ENCODE data around the gene ZNF184. TPM values are rescaled to one million over a fixed set of nuclear protein-coding genes. Genes with fewer than 3 reads are reported as not detected.
"Not testable (repeated sequence)": the region's sequence is repeated elsewhere in the genome, so short reads cannot be mapped to it uniquely, and the experiment has no call there.

Gene ZNF184
- total RNA-seq, 2 experiments from 2014 or later: 12.4 to 12.9 TPM

GRCh38 chr6:27428966-27429365 is 43.9 kb downstream of the ZNF184 start:
- H3K36me3 Mint-ChIP-seq: no peaks in the 10 kb centered on the region
- DNase-seq (no peak), ATAC-seq (no peak)
- no peak overlapping the region for H3K4me3 Mint-ChIP-seq
- H3K4me1 Mint-ChIP-seq: peaks cover 10% of the 10 kb centered on the region
- H3K27ac Mint-ChIP-seq: no peak overlapping the region
- peaks cover 3% of the 10 kb centered on the region for H3K27me3 Mint-ChIP-seq
- H3K9me3 Mint-ChIP-seq (ENCODE audit: low read depth): peaks cover 19% of the 10 kb centered on the region
- CTCF ChIA-PET: no interaction called here

- H3K27ac Mint-ChIP-seq: no peak overlapping the region
- H3K9me3 Mint-ChIP-seq (ENCODE audit: low read depth): peaks cover 14% of the 10 kb centered on the region
- CTCF ChIA-PET: no interaction called here
- no peak overlapping the region for H3K4me3 Mint-ChIP-seq
- H3K4me1 Mint-ChIP-seq: peaks cover 10% of the 10 kb centered on the region
- no peak for DNase-seq
- no peak for ATAC-seq
- no peaks in the 10 kb centered on the region for H3K36me3 Mint-ChIP-seq
- H3K27me3 Mint-ChIP-seq: peaks cover 3% of the 10 kb centered on the region
These were observed 44.4 kb downstream of the ZNF184 start for GRCh38 chr6:27428502-27428901.

- Mint-ChIP-seq H3K36me3 (no peaks in the 10 kb centered on the region), H3K27me3 (peaks cover 9% of the 10 kb centered on the region), H3K4me1 (peaks cover 10% of the 10 kb centered on the region), H3K9me3 (ENCODE audit: low read depth) (peaks cover 13% of the 10 kb centered on the region), H3K4me3 (no peak overlapping the region), H3K27ac (no peak overlapping the region)
- DNase-seq (no peak), ATAC-seq (no peak)
- CTCF ChIA-PET: no interaction called here
These were observed 46.8 kb downstream of the ZNF184 start for GRCh38 chr6:27426045-27426620.

- H3K4me3 Mint-ChIP-seq, DNase-seq, H3K27ac Mint-ChIP-seq, H3K36me3 Mint-ChIP-seq, ATAC-seq, H3K27me3 Mint-ChIP-seq, CTCF ChIA-PET: not testable (repeated sequence)
- H3K9me3 Mint-ChIP-seq (ENCODE audit: low read depth): peaks cover 11% of the 10 kb centered on the region
- H3K4me1 Mint-ChIP-seq: peaks cover 10% of the 10 kb centered on the region
These were observed 48.1 kb downstream of the ZNF184 start for GRCh38 chr6:27424851-27425250.

- ATAC-seq (no peak), DNase-seq (no peak)
- Mint-ChIP-seq H3K4me3 (no peak overlapping the region), H3K27ac (no peak overlapping the region), H3K27me3 (peaks cover 9% of the 10 kb centered on the region), H3K9me3 (ENCODE audit: low read depth) (peaks cover 2% of the 10 kb centered on the region), H3K4me1 (no peaks in the 10 kb centered on the region), H3K36me3 (no peaks in the 10 kb centered on the region)
- CTCF ChIA-PET: no interaction called here
These were observed 50.1 kb downstream of the ZNF184 start for GRCh38 chr6:27422651-27423332.

GRCh38 chr6:27419363-27419762 is 53.5 kb downstream of the ZNF184 start:
- peaks cover 13% of the 10 kb centered on the region for H3K27me3 Mint-ChIP-seq
- H3K9me3 Mint-ChIP-seq (ENCODE audit: low read depth): peaks cover 5% of the 10 kb centered on the region
- no peaks in the 10 kb centered on the region for H3K4me1 Mint-ChIP-seq
- CTCF ChIA-PET: interaction anchor here (1.4 kb wide), 1 partner anchor 8 kb away, joined by 3 read pairs; no protein-coding TSS in a partner anchor
- no peak overlapping the region for H3K4me3 Mint-ChIP-seq
- no peaks in the 10 kb centered on the region for H3K36me3 Mint-ChIP-seq
- ATAC-seq (no peak), DNase-seq (no peak)
- H3K27ac Mint-ChIP-seq: no peak overlapping the region

GRCh38 chr6:27415898-27416297 is 57.0 kb downstream of the ZNF184 start:
- no peaks in the 10 kb centered on the region for H3K4me1 Mint-ChIP-seq
- no peak for ATAC-seq
- peaks cover 4% of the 10 kb centered on the region for H3K27me3 Mint-ChIP-seq
- no peak overlapping the region for H3K27ac Mint-ChIP-seq
- no peak for DNase-seq
- H3K4me3 Mint-ChIP-seq: no peak overlapping the region
- CTCF ChIA-PET: no interaction called here
- peaks cover 4% of the 10 kb centered on the region for H3K9me3 Mint-ChIP-seq (ENCODE audit: low read depth)
- H3K36me3 Mint-ChIP-seq: no peaks in the 10 kb centered on the region

GRCh38 chr6:27414996-27415395 is 57.9 kb downstream of the ZNF184 start:
- CTCF ChIA-PET: no interaction called here
- DNase-seq: no peak
- no peak for ATAC-seq
- Mint-ChIP-seq H3K36me3 (no peaks in the 10 kb centered on the region), H3K9me3 (ENCODE audit: low read depth) (peaks cover 7% of the 10 kb centered on the region), H3K4me1 (no peaks in the 10 kb centered on the region), H3K27ac (no peak overlapping the region), H3K4me3 (no peak overlapping the region), H3K27me3 (peaks cover 4% of the 10 kb centered on the region)

GRCh38 chr6:27414300-27414699 is 58.6 kb downstream of the ZNF184 start:
- no peak overlapping the region for H3K4me3 Mint-ChIP-seq
- H3K9me3 Mint-ChIP-seq (ENCODE audit: low read depth): peaks cover 8% of the 10 kb centered on the region
- H3K4me1 Mint-ChIP-seq: no peaks in the 10 kb centered on the region
- ATAC-seq (no peak), DNase-seq (no peak)
- no peak overlapping the region for H3K27ac Mint-ChIP-seq
- CTCF ChIA-PET: no interaction called here
- H3K36me3 Mint-ChIP-seq: no peaks in the 10 kb centered on the region
- peaks cover 4% of the 10 kb centered on the region for H3K27me3 Mint-ChIP-seq

- CTCF ChIA-PET: no interaction called here
- peaks cover 9% of the 10 kb centered on the region for H3K36me3 Mint-ChIP-seq
- no peak overlapping the region for H3K27ac Mint-ChIP-seq
- H3K4me1 Mint-ChIP-seq: no peaks in the 10 kb centered on the region
- DNase-seq (no peak), ATAC-seq (no peak)
- H3K4me3 Mint-ChIP-seq: no peak overlapping the region
- peaks cover 15% of the 10 kb centered on the region for H3K9me3 Mint-ChIP-seq (ENCODE audit: low read depth)
- H3K27me3 Mint-ChIP-seq: no peaks in the 10 kb centered on the region
These were observed 65.6 kb downstream of the ZNF184 start for GRCh38 chr6:27407153-27407814.

GRCh38 chr6:27406085-27406484 is 66.8 kb downstream of the ZNF184 start:
- peaks cover 24% of the 10 kb centered on the region for H3K9me3 Mint-ChIP-seq (ENCODE audit: low read depth)
- no peaks in the 10 kb centered on the region for H3K27me3 Mint-ChIP-seq
- CTCF ChIA-PET: no interaction called here
- peaks cover 17% of the 10 kb centered on the region for H3K36me3 Mint-ChIP-seq
- H3K27ac Mint-ChIP-seq: no peak overlapping the region
- no peak overlapping the region for H3K4me3 Mint-ChIP-seq
- no peaks in the 10 kb centered on the region for H3K4me1 Mint-ChIP-seq
- DNase-seq (no peak), ATAC-seq (no peak)

- Mint-ChIP-seq H3K27ac (no peak overlapping the region), H3K4me1 (no peaks in the 10 kb centered on the region), H3K36me3 (peaks cover 48% of the 10 kb centered on the region), H3K9me3 (ENCODE audit: low read depth) (peaks cover 44% of the 10 kb centered on the region), H3K4me3 (no peak overlapping the region), H3K27me3 (no peaks in the 10 kb centered on the region)
- no peak for ATAC-seq
- CTCF ChIA-PET: no interaction called here
- no peak for DNase-seq
These were observed 71.8 kb downstream of the ZNF184 start for GRCh38 chr6:27400877-27401642.

All from activated CD8-positive, alpha-beta memory T cell treated with anti-CD3 and anti-CD28 coated beads, Interleukin-2, amount 10 ng/mL, durations not matched to agents 7 days and 5 days (primary cell).